ENCODE data around the gene CRYBG1. TPM values are rescaled to one million over a fixed set of nuclear protein-coding genes. Genes with fewer than 3 reads are reported as not detected.
A peak's percentile ranks its signal among the peaks of the same experiment; 100 is the strongest.

The CRYBG1 gene
- polyA plus RNA-seq, 1 donor (not counting 4 experiments of a cell fraction or from before 2014, with no cell fraction given): 54.7 TPM

DNA sequence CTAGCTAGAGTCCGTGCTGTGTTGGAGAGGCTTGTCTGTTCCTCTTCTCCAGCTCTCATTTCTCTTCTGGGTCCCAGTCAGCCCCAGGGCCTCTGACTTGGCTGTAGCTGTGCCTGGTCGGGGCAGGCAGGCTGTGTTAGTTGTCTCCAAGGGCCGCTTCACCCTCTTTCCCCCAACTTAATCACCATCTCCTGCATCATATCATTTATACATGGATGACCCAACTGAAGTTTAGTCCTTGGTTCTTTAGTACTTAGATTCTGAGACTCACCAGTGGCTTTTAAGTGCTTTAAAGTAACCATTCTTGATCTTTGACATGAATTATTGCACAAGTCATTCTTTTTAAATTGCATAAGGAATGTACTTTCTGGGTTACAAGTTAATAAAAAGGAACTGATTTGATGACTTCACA, 141.4 kb downstream of the CRYBG1 start:
- H3K27ac ChIP-seq (ENCODE audit: control insufficient read depth, insufficient read depth, low read length): peak overlapping the region; percentile 49
- H2AFZ ChIP-seq (ENCODE audit: control insufficient read depth, low read length): no peak overlapping the region
- H3K36me3 ChIP-seq (ENCODE audit: control insufficient read depth in 2 of 2, extremely low read depth in 1 of 2, insufficient read depth in 2 of 2, low read length in 2 of 2): no peaks in the 10 kb centered on the region
- dilution Hi-C loops (cut with MboI; ENCODE audit: extremely low pct_ligation_motif_present, low sequenced_read_pairs): no loop called here
- H3K79me2 ChIP-seq (ENCODE audit: control insufficient read depth, insufficient read depth, low read length): no peaks in the 10 kb centered on the region
- no peaks in the 10 kb centered on the region for H4K20me1 ChIP-seq (ENCODE audit: control insufficient read depth, extremely low read depth, insufficient read depth, low read length)
- H3K4me1 ChIP-seq (ENCODE audit: control insufficient read depth, extremely low read depth, insufficient read depth, low read length): peaks cover 29% of the 10 kb centered on the region
- peak overlapping the region; percentile 11 for H3K9ac ChIP-seq (ENCODE audit: control insufficient read depth, extremely low read depth, insufficient read depth, low read length)
- H3K27me3 ChIP-seq (ENCODE audit: control insufficient read depth, extremely low read depth, insufficient read depth, low read length): no peaks in the 10 kb centered on the region
- H3K4me3 ChIP-seq (ENCODE audit: control insufficient read depth in 2 of 3, extremely low read depth in 1 of 3, insufficient read depth in 2 of 3, low read depth in 1 of 3, low read length in 3 of 3): no peak overlapping the region
- DNase-seq (ENCODE audit: low read depth, low spot score): no peak
- H3K9me3 ChIP-seq (ENCODE audit: control insufficient read depth, low read depth, low read length): no peaks in the 10 kb centered on the region
- H3K9me1 ChIP-seq (ENCODE audit: control insufficient read depth, extremely low read depth, insufficient read depth, low read length): peaks cover 5% of the 10 kb centered on the region
- TF ChIP-seq EZH2 (IDR thresholded peaks at IDR 0.05; ENCODE audit: low read length): no peak
- TF ChIP-seq, protein P1, sequence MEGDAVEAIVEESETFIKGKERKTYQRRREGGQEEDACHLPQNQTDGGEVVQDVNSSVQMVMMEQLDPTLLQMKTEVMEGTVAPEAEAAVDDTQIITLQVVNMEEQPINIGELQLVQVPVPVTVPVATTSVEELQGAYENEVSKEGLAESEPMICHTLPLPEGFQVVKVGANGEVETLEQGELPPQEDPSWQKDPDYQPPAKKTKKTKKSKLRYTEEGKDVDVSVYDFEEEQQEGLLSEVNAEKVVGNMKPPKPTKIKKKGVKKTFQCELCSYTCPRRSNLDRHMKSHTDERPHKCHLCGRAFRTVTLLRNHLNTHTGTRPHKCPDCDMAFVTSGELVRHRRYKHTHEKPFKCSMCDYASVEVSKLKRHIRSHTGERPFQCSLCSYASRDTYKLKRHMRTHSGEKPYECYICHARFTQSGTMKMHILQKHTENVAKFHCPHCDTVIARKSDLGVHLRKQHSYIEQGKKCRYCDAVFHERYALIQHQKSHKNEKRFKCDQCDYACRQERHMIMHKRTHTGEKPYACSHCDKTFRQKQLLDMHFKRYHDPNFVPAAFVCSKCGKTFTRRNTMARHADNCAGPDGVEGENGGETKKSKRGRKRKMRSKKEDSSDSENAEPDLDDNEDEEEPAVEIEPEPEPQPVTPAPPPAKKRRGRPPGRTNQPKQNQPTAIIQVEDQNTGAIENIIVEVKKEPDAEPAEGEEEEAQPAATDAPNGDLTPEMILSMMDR (optimal IDR thresholded peaks at IDR 0.05 in 1 of 3, IDR thresholded peaks at IDR 0.05 in 1 of 3, conservative IDR thresholded peaks at IDR 0.05 in 1 of 3; ENCODE audit: extremely low read depth in 1 of 3, insufficient read depth in 2 of 3, low read length in 3 of 3): no peak
- FAIRE-seq: no peak
- H3K4me2 ChIP-seq (ENCODE audit: control insufficient read depth, extremely low read depth, insufficient read depth, low read depth, low read length): peak overlapping the region; percentile 42

GRCh38 chr6:106502559-106502958, 142.0 kb downstream of the CRYBG1 start:
- FAIRE-seq (peak; percentile 77), DNase-seq (ENCODE audit: low read depth, low spot score) (no peak)
- Histone ChIP-seq H3K4me1 (ENCODE audit: control insufficient read depth, extremely low read depth, insufficient read depth, low read length) (peaks cover 24% of the 10 kb centered on the region), H4K20me1 (ENCODE audit: control insufficient read depth, extremely low read depth, insufficient read depth, low read length) (no peaks in the 10 kb centered on the region), H3K4me3 (ENCODE audit: control insufficient read depth in 2 of 3, extremely low read depth in 1 of 3, insufficient read depth in 2 of 3, low read depth in 1 of 3, low read length in 3 of 3) (no peak overlapping the region), H3K79me2 (ENCODE audit: control insufficient read depth, insufficient read depth, low read length) (no peaks in the 10 kb centered on the region), H2AFZ (ENCODE audit: control insufficient read depth, low read length) (no peak overlapping the region), H3K9ac (ENCODE audit: control insufficient read depth, extremely low read depth, insufficient read depth, low read length) (no peak overlapping the region), H3K9me3 (ENCODE audit: control insufficient read depth, low read depth, low read length) (no peaks in the 10 kb centered on the region), H3K9me1 (ENCODE audit: control insufficient read depth, extremely low read depth, insufficient read depth, low read length) (peaks cover 2% of the 10 kb centered on the region), H3K27ac (ENCODE audit: control insufficient read depth, insufficient read depth, low read length) (peak overlapping the region; percentile 52), H3K27me3 (ENCODE audit: control insufficient read depth, extremely low read depth, insufficient read depth, low read length) (no peaks in the 10 kb centered on the region), H3K4me2 (ENCODE audit: control insufficient read depth, extremely low read depth, insufficient read depth, low read depth, low read length) (peak overlapping the region; percentile 42), H3K36me3 (ENCODE audit: control insufficient read depth in 2 of 2, extremely low read depth in 1 of 2, insufficient read depth in 2 of 2, low read length in 2 of 2) (no peaks in the 10 kb centered on the region)
- TF ChIP-seq EZH2 (IDR thresholded peaks at IDR 0.05; ENCODE audit: low read length): no peak
- TF ChIP-seq, protein P1 (optimal IDR thresholded peaks at IDR 0.05 in 1 of 3, IDR thresholded peaks at IDR 0.05 in 1 of 3, conservative IDR thresholded peaks at IDR 0.05 in 1 of 3; ENCODE audit: extremely low read depth in 1 of 3, insufficient read depth in 2 of 3, low read length in 3 of 3): no peak
- dilution Hi-C loops (cut with MboI; ENCODE audit: extremely low pct_ligation_motif_present, low sequenced_read_pairs): no loop called here
